GM19324 (cell line): Measurements from ENCODE around the gene SYT3.
"Not testable (repeated sequence)": the region's sequence is repeated elsewhere in the genome, so short reads cannot be mapped to it uniquely, and the experiment has no call there.

Experiments used
- ATAC-seq: cut with Tn5 transposase; IDR thresholded peaks from one replicate; pipeline ENCODE4 v1.9.1; 2021; ENCODE audit warnings: mild to moderate bottlenecking, moderate library complexity; ENCODE audit not compliant: unreplicated experiment, low FRiP score

SYT3 gene

GRCh38 chr19:50644315-50644915 is 4.7 kb upstream of the SYT3 start:
- no peak for ATAC-seq

- no peak for ATAC-seq
Measured at GRCh38 chr19:50640368-50640767, 687 bp upstream of the SYT3 start.

- no peak for ATAC-seq
Measured at GRCh38 chr19:50638600-50638999, 1.1 kb downstream of the SYT3 start.

- ATAC-seq = no peak
Measured at GRCh38 chr19:50636317-50637085, 3.2 kb downstream of the SYT3 start.

GRCh38 chr19:50633973-50634372 is 5.7 kb downstream of the SYT3 start:
- no peak for ATAC-seq

- ATAC-seq = no peak
Measured at GRCh38 chr19:50633359-50633758, 6.3 kb downstream of the SYT3 start.

GRCh38 chr19:50632151-50632835 is 7.4 kb downstream of the SYT3 start:
- no peak for ATAC-seq

GRCh38 chr19:50629801-50630200 is 9.9 kb downstream of the SYT3 start:
- ATAC-seq = no peak

- no peak for ATAC-seq
Measured at GRCh38 chr19:50629194-50629593, 10.5 kb downstream of the SYT3 start.

- no peak for ATAC-seq
Measured at GRCh38 chr19:50628551-50628950, 11.1 kb downstream of the SYT3 start.

- ATAC-seq = no peak
Measured at GRCh38 chr19:50628146-50628545, 11.5 kb downstream of the SYT3 start.

- no peak for ATAC-seq
Measured at GRCh38 chr19:50626795-50627194, 12.9 kb downstream of the SYT3 start.

- no peak for ATAC-seq
Measured at GRCh38 chr19:50626011-50626410, 13.7 kb downstream of the SYT3 start.

GRCh38 chr19:50624949-50625600 is 14.6 kb downstream of the SYT3 start:
- ATAC-seq = no peak

GRCh38 chr19:50620394-50620906 is 19.2 kb downstream of the SYT3 start:
- not testable (repeated sequence) for ATAC-seq

GRCh38 chr19:50619184-50619583 is 20.5 kb downstream of the SYT3 start:
- ATAC-seq = not testable (repeated sequence)

- ATAC-seq = not testable (repeated sequence)
Measured at GRCh38 chr19:50618379-50618778, 21.3 kb downstream of the SYT3 start.

GRCh38 chr19:50612504-50613404 is 26.9 kb downstream of the SYT3 start:
- ATAC-seq = not testable (repeated sequence)

- no peak for ATAC-seq
Measured at GRCh38 chr19:50607874-50608785, 31.6 kb downstream of the SYT3 start.
